OCI-LY1 (cell line): ENCODE data around the gene SPHK2.

Experiments used
- EZH2 ChIP-seq: fragments of 200-600 bp; sonication (generic), shearing (Covaris generic); IDR thresholded peaks from 2 replicates; pipeline ENCODE4 v1.8.0; 2017; ENCODE audit warnings: borderline replicate concordance, mixed run types, mild to moderate bottlenecking, antibody characterized with exemption, low read length, moderate library complexity, mixed read lengths
- TF ChIP-seq, protein P1 (sequence below): fragments of 200-600 bp; sonication (generic), shearing (Covaris generic); IDR thresholded peaks from 2 replicates; pipeline ENCODE4 v1.5.1; 2017; ENCODE audit warnings: mild to moderate bottlenecking, antibody characterized with exemption, low read length, moderate library complexity, mixed read lengths

DNA sequence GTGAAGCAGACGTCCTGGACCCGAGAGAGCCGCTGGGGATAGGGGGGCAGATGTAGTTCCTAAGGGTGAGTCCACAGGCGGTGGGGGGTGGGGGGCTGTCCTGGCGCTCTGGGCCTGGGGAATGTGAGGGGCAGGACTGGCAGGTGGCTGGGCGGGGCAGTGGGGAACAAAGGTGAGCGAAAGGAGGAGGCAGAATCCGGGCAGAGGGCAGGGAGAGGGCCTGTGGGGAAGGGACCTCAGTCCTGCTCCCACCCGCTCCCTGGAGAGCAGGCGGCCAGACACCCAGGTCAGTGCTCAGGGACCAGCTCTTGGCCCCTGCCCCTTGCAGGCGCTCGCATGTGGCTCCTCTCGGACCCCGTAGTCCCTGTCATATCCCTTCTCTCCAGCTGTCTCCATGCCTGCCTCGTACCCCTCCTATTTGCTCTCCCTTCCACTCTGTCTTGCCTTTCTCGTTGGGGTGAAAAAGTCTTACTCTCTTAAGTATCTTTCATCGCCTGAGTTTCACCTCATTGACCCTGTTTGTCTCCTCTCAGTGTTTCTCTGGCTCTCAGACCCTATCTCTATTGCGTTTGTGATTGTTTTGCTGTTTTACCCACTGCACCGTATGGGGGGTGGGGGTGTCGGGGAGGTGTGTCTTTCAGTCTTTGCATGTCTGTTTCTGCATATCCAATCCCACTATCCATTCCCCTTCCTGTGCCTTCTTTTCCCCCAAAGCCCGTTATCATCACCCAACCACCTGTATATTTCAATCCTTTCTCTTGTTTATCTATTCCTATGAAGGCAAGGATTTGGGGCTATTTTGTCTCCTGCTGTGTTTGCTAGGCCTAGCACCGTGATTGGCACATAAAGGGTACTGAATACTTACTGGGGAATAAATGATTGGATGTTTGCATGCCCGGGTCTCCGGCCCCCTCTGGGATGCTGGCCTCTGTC is 5.8 kb downstream of the SPHK2 start:
- TF ChIP-seq, protein P1, sequence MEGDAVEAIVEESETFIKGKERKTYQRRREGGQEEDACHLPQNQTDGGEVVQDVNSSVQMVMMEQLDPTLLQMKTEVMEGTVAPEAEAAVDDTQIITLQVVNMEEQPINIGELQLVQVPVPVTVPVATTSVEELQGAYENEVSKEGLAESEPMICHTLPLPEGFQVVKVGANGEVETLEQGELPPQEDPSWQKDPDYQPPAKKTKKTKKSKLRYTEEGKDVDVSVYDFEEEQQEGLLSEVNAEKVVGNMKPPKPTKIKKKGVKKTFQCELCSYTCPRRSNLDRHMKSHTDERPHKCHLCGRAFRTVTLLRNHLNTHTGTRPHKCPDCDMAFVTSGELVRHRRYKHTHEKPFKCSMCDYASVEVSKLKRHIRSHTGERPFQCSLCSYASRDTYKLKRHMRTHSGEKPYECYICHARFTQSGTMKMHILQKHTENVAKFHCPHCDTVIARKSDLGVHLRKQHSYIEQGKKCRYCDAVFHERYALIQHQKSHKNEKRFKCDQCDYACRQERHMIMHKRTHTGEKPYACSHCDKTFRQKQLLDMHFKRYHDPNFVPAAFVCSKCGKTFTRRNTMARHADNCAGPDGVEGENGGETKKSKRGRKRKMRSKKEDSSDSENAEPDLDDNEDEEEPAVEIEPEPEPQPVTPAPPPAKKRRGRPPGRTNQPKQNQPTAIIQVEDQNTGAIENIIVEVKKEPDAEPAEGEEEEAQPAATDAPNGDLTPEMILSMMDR, result no peak
- no peak for TF ChIP-seq EZH2
